HCEC 1CT (cell line): ENCODE data around the gene YRDC.

Experiments
- DNase-seq: peaks from one replicate; pipeline ENCODE4 v3.0.0-alpha.2; 2017

The YRDC gene

GRCh38 chr1:37807555-37808368, at the start of gene YRDC, which contains the start of gene C1orf122:
TSS of gene YRDC (minus strand) at chr1:37808208. CDS start at chr1:37808180, 28 bp downstream.
TSS of gene C1orf122 (plus strand) at chr1:37807790. CDS start at chr1:37808405, 615 bp downstream.
- DNase-seq = peak; percentile 95

GRCh38 chr1:37854406-37854805, 46.4 kb upstream of the YRDC start:
- DNase-seq = no peak

- no peak for DNase-seq
These were observed 45.1 kb upstream of the YRDC start for GRCh38 chr1:37853157-37853556.

GRCh38 chr1:37851782-37852210, 43.8 kb upstream of the YRDC start:
- peak; percentile 29 for DNase-seq

- DNase-seq = no peak
These were observed 43.3 kb upstream of the YRDC start for GRCh38 chr1:37851262-37851661.

GRCh38 chr1:37850352-37850955, 42.4 kb upstream of the YRDC start:
- DNase-seq = peak; percentile 54

- DNase-seq = no peak
These were observed 41.5 kb upstream of the YRDC start for GRCh38 chr1:37849480-37849879.

- no peak for DNase-seq
These were observed 38.8 kb upstream of the YRDC start for GRCh38 chr1:37846647-37847339.

- no peak for DNase-seq
These were observed 37.8 kb upstream of the YRDC start for GRCh38 chr1:37845786-37846185.

- DNase-seq = no peak
These were observed 37.1 kb upstream of the YRDC start for GRCh38 chr1:37845049-37845646.

GRCh38 chr1:37844536-37844935, 36.5 kb upstream of the YRDC start:
- no peak for DNase-seq

GRCh38 chr1:37841652-37842051, 33.6 kb upstream of the YRDC start:
- no peak for DNase-seq

GRCh38 chr1:37840711-37841110, 32.7 kb upstream of the YRDC start:
- no peak for DNase-seq

GRCh38 chr1:37839676-37840075, 31.7 kb upstream of the YRDC start:
- no peak for DNase-seq

- no peak for DNase-seq
These were observed 28.8 kb upstream of the YRDC start for GRCh38 chr1:37836788-37837187.

GRCh38 chr1:37831809-37832208, 23.8 kb upstream of the YRDC start:
- DNase-seq = no peak

- DNase-seq = no peak
These were observed 23.1 kb upstream of the YRDC start for GRCh38 chr1:37831109-37831508.

GRCh38 chr1:37828410-37829074, 20.5 kb upstream of the YRDC start:
- DNase-seq = no peak

GRCh38 chr1:37825506-37825905, 17.5 kb upstream of the YRDC start:
- no peak for DNase-seq

- DNase-seq = no peak
These were observed 16.0 kb upstream of the YRDC start for GRCh38 chr1:37824001-37824400.

GRCh38 chr1:37822906-37823815, 15.2 kb upstream of the YRDC start:
- DNase-seq = no peak

- DNase-seq = no peak
These were observed 13.5 kb upstream of the YRDC start for GRCh38 chr1:37821481-37821880.
